Upper lobe of left lung (tissue), 4 donors: Measurements from ENCODE around the gene IDUA.

Experiments
- POLR2A ChIP-seq, 4 donors: fragments of 450-650 bp; IDR thresholded peaks; one replicate each; pipeline ENCODE4 v1.5.1; 2016 to 2017; ENCODE audit warnings: antibody characterized with exemption in 4 of 4, mild to moderate bottlenecking in 2 of 4
- TF ChIP-seq, protein P1 (sequence below), 6 experiments: fragments of 450-650 bp in 4 of 6; fragments of 200-600 bp in 2 of 6; sonication (generic) in 2 of 6; IDR thresholded peaks; one replicate each; pipeline ENCODE4 v1.5.1; 2016 to 2019; ENCODE audit warnings: antibody characterized with exemption in 6 of 6

- TF ChIP-seq, protein P1, sequence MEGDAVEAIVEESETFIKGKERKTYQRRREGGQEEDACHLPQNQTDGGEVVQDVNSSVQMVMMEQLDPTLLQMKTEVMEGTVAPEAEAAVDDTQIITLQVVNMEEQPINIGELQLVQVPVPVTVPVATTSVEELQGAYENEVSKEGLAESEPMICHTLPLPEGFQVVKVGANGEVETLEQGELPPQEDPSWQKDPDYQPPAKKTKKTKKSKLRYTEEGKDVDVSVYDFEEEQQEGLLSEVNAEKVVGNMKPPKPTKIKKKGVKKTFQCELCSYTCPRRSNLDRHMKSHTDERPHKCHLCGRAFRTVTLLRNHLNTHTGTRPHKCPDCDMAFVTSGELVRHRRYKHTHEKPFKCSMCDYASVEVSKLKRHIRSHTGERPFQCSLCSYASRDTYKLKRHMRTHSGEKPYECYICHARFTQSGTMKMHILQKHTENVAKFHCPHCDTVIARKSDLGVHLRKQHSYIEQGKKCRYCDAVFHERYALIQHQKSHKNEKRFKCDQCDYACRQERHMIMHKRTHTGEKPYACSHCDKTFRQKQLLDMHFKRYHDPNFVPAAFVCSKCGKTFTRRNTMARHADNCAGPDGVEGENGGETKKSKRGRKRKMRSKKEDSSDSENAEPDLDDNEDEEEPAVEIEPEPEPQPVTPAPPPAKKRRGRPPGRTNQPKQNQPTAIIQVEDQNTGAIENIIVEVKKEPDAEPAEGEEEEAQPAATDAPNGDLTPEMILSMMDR (IDR thresholded peaks at IDR 0.05): no peak
- TF ChIP-seq POLR2A (IDR thresholded peaks at IDR 0.05): no peak
These were observed 16.6 kb downstream of the IDUA start for GRCh38 chr4:1003271-1004070.
